ENCODE measurements around the gene LRRC8C.

The LRRC8C gene

GRCh38 chr1:89708751-89709375 lies 75.9 kb downstream of the LRRC8C start:
- no peak for DNase-seq

GRCh38 chr1:89710498-89711139 lies 77.7 kb downstream of the LRRC8C start:
- no peak for DNase-seq

DNA sequence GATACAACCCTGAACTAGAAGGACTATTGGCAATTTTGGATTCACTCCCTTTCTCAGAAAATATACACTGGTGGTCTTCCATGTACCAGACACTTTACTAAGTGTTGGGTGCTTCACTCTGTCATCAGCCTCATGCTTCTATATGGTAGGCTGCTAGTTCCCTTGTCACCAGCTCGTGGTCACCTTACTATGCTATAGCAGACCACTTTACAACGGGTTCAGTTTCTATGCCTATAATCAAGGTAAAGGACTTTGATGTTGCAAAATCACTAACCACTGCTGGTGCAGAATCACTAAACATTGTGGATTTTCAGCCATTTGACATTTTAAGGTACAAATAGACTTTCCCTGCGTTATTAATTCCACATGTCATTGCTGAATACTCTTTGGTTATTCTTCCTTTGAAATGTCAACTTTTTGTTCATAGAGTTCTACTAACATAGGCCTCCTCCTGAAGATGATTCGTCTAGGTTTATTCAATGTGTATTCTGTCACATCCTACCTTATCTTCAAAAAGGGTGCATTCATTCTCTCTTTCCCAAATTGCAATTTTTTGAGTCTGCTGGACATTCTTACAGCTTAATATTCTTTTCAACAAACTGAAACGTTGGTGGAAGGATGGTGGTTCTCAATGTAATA lies 78.3 kb downstream of the LRRC8C start:
- DNase-seq = no peak

DNA sequence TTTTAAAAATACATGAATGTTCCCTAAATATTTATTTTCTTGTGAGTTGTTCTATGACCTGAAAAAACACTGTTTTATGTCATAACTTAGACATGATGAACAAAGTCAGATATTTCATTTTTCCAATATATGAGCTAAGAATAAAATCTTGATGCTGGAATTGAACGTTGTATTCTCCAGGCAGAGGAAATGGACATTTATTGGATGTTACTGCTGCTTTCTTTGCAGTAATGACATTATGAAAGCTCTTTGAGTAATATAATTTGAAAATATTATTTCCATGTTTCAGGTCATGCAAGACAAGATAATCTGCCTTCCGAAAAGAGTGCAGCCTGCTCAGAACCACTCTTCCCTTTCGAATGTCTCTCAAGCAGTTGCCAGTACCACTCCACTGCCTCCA lies 79.5 kb downstream of the LRRC8C start:
- no peak for DNase-seq

- peak; percentile 14 for DNase-seq
Measured at GRCh38 chr1:89715677-89716076, 82.8 kb downstream of the LRRC8C start.

- DNase-seq = peak; percentile 89
Measured at GRCh38 chr1:89719502-89720306, 86.8 kb downstream of the LRRC8C start.

DNA sequence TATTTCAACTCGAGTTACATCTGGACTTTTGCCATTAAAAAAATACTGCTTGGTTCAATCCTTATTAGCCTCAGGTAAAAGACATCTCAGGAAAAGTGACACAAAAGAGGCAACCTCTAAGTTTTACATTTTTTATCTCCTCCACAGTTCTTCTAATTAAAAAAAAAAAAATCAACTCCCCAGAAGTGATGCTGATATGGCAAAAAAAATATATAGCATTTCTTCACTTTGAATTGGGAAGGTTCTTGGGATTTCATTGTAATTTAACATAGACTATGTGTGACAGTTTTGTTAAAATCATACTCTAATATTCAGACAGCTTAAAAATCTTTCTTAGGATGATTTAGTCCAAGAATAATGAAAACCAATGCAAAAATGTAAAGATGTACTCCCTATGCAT lies 87.9 kb downstream of the LRRC8C start:
- no peak for DNase-seq

DNA sequence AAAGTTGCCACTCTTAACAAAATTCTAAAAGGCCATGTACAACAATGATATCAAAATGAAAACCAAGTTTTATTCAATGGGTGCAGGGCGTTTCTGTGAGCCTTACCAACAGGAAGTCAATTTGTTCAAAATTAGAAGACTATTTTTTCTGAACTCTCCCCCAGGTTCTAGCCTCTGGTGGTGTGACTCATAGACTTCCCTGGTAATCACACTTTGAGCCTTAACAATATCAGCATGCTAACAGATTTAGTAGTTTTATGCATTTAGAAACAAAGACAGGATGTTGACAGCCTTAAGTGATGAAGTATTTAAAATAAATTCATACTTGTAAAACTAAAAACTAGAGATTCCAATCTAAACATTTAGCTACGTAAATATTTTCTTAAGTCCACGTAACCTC lies 88.4 kb downstream of the LRRC8C start:
- no peak for DNase-seq

- DNase-seq = no peak
Measured at GRCh38 chr1:89723144-89723543, 90.2 kb downstream of the LRRC8C start.

- no peak for DNase-seq
Measured at GRCh38 chr1:89723863-89724262, 90.9 kb downstream of the LRRC8C start.

- DNase-seq = no peak
Measured at GRCh38 chr1:89724369-89725010, 91.6 kb downstream of the LRRC8C start.

GRCh38 chr1:89725011-89725370 lies 92.1 kb downstream of the LRRC8C start:
- no peak for DNase-seq

GRCh38 chr1:89725631-89726030 lies 92.7 kb downstream of the LRRC8C start:
- no peak for DNase-seq

DNA sequence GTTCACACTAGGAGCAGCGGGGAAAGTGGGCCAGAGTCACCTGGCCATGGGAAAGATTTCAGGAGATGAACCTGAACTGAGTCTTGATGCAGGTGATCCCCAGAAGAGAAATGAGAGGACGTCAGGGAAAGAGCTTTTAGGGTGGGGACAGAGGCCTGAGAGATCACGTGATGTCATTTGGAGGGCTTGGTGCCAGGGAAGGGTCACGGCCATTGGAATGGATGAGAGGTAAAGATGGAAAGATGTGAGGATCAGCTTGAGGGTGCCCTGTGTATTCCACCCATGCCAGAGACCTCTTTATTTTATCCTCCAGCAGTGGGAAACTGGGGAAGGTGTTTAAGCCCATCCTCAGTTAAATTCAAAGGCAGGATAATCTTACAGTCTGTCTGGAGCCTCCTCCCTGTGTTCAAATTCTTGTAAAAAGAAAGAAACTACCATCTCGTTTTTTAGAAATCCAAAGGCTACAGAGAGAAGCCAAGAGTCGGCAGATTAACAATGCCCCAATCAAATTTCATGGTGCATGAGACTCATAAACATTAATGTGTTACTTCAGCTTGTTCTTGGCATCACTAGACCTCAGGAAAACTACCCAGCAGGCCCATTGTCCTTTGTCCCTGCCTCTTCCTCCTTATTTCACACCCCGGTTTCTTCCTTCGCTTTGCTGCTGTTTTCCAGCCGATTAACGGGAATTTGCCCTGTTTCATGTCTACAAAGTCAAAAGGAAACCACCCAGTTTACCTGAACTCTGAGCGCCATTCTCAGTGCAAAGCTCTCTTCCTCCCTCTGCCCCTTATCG lies 94.8 kb downstream of the LRRC8C start:
- DNase-seq = no peak

DNA sequence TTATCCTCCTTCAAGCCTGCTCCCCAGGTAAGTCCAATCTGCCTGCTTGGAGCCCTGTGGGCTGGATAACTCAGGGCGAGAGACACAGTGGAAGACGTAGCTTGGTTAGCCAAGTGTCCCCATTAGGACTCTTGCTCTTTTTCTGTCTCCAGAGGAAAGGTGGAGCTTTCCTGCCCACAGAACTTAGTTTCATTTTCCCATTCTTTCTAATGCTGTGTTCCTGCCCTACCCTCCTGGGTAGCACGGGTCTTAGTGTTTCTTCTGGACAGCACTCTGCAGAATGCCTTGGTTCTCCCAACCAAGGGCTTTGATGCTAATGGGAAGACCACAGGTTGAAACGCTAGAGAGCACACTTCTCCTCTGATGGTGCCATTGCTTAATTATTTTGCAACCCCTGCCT lies 95.5 kb downstream of the LRRC8C start:
- no peak for DNase-seq

DNA sequence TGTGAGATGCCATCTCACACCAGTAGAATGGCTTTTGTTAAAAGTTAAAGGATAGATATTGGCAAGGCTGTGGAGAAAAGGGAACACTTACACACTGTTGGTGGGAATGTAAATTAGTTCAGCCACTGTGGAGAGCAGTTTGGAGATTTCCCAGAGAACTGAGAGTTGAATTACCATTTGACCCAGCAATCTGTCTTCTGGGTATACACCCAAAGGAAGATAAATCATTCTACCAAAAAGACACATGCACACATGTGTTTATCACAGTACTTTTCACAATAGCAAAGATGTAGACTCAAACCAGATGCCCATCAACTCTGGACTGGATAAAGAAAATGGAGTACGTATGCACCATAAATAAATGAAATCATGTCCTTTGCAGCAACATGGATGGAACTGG lies 99.3 kb downstream of the LRRC8C start:
- no peak for DNase-seq

DNA sequence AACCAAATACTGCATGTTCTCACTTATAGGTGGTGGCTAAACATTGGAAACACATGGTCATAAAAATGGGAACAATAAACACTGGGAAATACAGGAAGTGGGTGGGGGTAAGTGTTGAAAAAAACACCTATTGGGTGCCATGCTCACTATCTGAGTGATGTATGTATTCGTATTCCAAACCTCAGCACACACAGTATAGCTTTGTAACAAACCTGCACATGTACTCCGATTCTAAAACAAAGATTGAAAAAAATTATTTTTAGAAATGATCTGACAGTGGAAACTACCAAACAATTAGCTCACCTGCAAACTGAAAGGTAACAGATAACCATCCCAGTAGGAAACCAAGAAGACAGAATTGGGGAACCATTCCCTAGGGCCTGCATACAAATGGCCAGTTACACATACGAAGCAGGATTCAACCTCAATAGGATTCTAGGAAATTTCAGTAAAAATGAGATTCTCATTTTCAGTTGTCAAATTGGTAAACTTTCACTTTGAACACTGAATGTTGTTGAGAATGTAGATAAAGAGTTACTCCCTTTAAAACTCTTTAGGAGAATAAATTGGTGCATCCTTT lies 99.8 kb downstream of the LRRC8C start:
- DNase-seq = no peak

DNA sequence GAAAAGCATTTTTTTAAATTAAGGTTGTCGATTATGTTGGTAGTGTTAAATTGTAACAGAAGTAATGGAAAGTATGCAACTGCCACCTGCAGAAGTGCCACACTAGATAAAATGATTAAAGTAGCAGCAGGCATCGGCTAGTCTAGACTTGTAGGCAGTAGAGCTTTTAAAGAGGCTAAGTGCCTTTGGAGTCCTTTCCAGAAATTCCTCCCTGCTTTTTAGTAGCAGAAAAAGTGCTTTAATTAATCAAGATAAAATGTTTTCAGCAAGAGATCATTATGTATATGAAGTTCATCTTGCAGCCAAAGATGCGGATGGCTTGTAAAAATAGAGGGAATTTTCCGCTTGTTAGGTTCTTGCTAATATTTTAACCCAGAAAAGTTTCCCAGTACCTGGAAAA lies 100.8 kb downstream of the LRRC8C start:
- no peak for DNase-seq

GRCh38 chr1:89734442-89734841 lies 101.5 kb downstream of the LRRC8C start:
- DNase-seq = no peak

DNA sequence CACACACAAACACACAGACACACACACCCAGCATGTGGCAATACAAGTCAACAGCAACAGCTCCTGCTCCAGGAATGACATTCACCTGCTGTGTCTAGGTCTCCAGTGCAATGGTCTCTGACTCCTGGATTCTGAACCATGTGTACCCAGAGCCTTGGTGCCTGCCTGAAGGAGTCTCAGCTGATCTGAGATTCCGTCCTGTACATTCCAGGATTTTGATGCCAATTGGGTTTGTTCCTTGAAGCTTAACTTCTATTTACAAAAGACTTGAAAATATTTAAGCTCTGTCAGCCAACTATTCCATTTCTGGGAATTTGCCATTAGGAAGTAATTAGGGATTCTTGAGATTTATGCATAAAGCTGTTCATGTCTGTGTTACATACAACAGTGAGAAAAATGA lies 102.6 kb downstream of the LRRC8C start:
- no peak for DNase-seq

- no peak for DNase-seq
Measured at GRCh38 chr1:89736937-89737733, 104.2 kb downstream of the LRRC8C start.

Measured in NCI-H82 (cell line).